GM19238 (cell line): ENCODE results near the gene THAP3.

Experiments used
- DNase-seq: peaks from one replicate; pipeline ENCODE4 v3.0.0; 2011; ENCODE audit warnings: low spot score; ENCODE audit not compliant: insufficient read length

The THAP3 gene

GRCh38 chr1:6603915-6604558, 20.6 kb upstream of the THAP3 start:
- no peak for DNase-seq

GRCh38 chr1:6612641-6613360, 11.9 kb upstream of the THAP3 start:
- peak; percentile 74 for DNase-seq

- peak; percentile 100 for DNase-seq
These were observed 11.2 kb upstream of the THAP3 start, which contains the start of gene PHF13 for GRCh38 chr1:6613361-6614018. TSS of gene PHF13 (plus strand) at chr1:6613731. CDS start at chr1:6614067, 336 bp downstream.

GRCh38 chr1:6614019-6614928, 10.4 kb upstream of the THAP3 start:
- peak; percentile 90 for DNase-seq

- peak; percentile 37 for DNase-seq
These were observed 9.5 kb upstream of the THAP3 start for GRCh38 chr1:6614929-6615785.

GRCh38 chr1:6619045-6619444, 5.6 kb upstream of the THAP3 start:
- DNase-seq, result no peak

- DNase-seq, result no peak
These were observed 3.0 kb upstream of the THAP3 start for GRCh38 chr1:6621429-6622391.

- no peak for DNase-seq
These were observed 2.1 kb upstream of the THAP3 start for GRCh38 chr1:6622396-6623152.

- no peak for DNase-seq
These were observed 1.3 kb upstream of the THAP3 start for GRCh38 chr1:6623269-6623965.

- DNase-seq, result no peak
These were observed 999 bp downstream of the THAP3 start for GRCh38 chr1:6625584-6626149.

GRCh38 chr1:6627031-6627430, 2.4 kb downstream of the THAP3 start:
- DNase-seq, result no peak

GRCh38 chr1:6627841-6628545, 3.3 kb downstream of the THAP3 start:
- DNase-seq, result no peak

GRCh38 chr1:6628971-6629479, 4.4 kb downstream of the THAP3 start:
- DNase-seq, result no peak

GRCh38 chr1:6630027-6630426, 5.4 kb downstream of the THAP3 start:
- no peak for DNase-seq

GRCh38 chr1:6631058-6631457, 6.4 kb downstream of the THAP3 start:
- no peak for DNase-seq

GRCh38 chr1:6632588-6633514, 8.2 kb downstream of the THAP3 start:
- no peak for DNase-seq
